ENCODE results near the gene DAAM2. TPM values are rescaled to one million over a fixed set of nuclear protein-coding genes. Genes with fewer than 3 reads are reported as not detected.

Gene DAAM2
- polyA plus RNA-seq, 1 of the 3 experiments (the other 2 are of a cell fraction), result 0.20 TPM

GRCh38 chr6:39935241-39935640 is 143.1 kb downstream of the DAAM2 start:
- no peak overlapping the region for H3K9ac ChIP-seq
- no peak overlapping the region for H3K4me3 ChIP-seq (ENCODE audit: low read depth in 2 of 2, low read length in 1 of 2)
- peaks cover 0 to 9% of the 10 kb centered on the region in 2 experiments; a peak in 3 of 4 replicates for H3K4me1 ChIP-seq (ENCODE audit: control insufficient read depth in 1 of 2, insufficient read depth in 2 of 2, low read depth in 1 of 2, low read length in 1 of 2)
- no peaks in the 10 kb centered on the region for H3K27me3 ChIP-seq (ENCODE audit: insufficient read depth)
- H4K20me1 ChIP-seq (ENCODE audit: insufficient read depth), result no peaks in the 10 kb centered on the region
- no peak overlapping the region for H2AFZ ChIP-seq (ENCODE audit: low read depth)
- H3K9me2 ChIP-seq, result no peaks in the 10 kb centered on the region
- DNase-seq, result no peak
- no peak for TF ChIP-seq NFIC (IDR thresholded peaks at IDR 0.05; ENCODE audit: borderline replicate concordance)
- no peak for TF ChIP-seq NRF1 (IDR thresholded peaks at IDR 0.05; ENCODE audit: low read depth, low read length)
- no peak for TF ChIP-seq EP300 (IDR thresholded peaks at IDR 0.05; ENCODE audit: borderline replicate concordance in 1 of 2, low read depth in 1 of 2, low read length in 1 of 2)
- TF ChIP-seq RCOR1 (IDR thresholded peaks at IDR 0.05; ENCODE audit: low read length), result no peak
- no peak for TF ChIP-seq EZH2phosphoT487 (IDR thresholded peaks at IDR 0.05; ENCODE audit: borderline replicate concordance, low read depth)
- no peak overlapping the region for H3K27ac ChIP-seq (ENCODE audit: low read depth in 2 of 2, low read length in 1 of 2)
- H3K4me2 ChIP-seq, result no peak overlapping the region
- POLR2A ChIA-PET, result interaction anchor here (2.2 kb wide), 1 partner anchor 12 kb away, joined by 8 read pairs; no protein-coding TSS in a partner anchor
- no peaks in the 10 kb centered on the region for H3K36me3 ChIP-seq (replicated peaks in 1 of 2; ENCODE audit: control insufficient read depth in 1 of 2, insufficient read depth in 2 of 2, low read length in 1 of 2)
- H3F3A ChIP-seq (replicated peaks; ENCODE audit: insufficient read depth), result no peaks in the 10 kb centered on the region
- CTCF ChIA-PET, result no interaction called here
- WGBS (ENCODE audit: low lambda C conversion rate), result 64% methylated on average over 2 of the region's 2 CpGs
- peaks cover 6% of the 10 kb centered on the region; the same call in 1 of the 2 replicates for H3K79me2 ChIP-seq (ENCODE audit: insufficient read depth)
- no peaks in the 10 kb centered on the region for H3K9me3 ChIP-seq

GRCh38 chr6:39936857-39937256 is 144.7 kb downstream of the DAAM2 start:
- TF ChIP-seq MAX (IDR thresholded peaks at IDR 0.05; ENCODE audit: low read depth) (no peak), RXRA (IDR thresholded peaks at IDR 0.05; ENCODE audit: borderline replicate concordance, low read depth) (no peak), TEAD4 (IDR thresholded peaks at IDR 0.05; ENCODE audit: borderline replicate concordance, insufficient read depth) (no peak), TCF12 (IDR thresholded peaks at IDR 0.05) (no peak), MXI1 (IDR thresholded peaks at IDR 0.05; ENCODE audit: low read depth, low read length) (no peak)
- no peaks in the 10 kb centered on the region for H3F3A ChIP-seq (replicated peaks; ENCODE audit: insufficient read depth)
- H3K36me3 ChIP-seq (replicated peaks in 1 of 2; ENCODE audit: control insufficient read depth in 1 of 2, insufficient read depth in 2 of 2, low read length in 1 of 2), result no peaks in the 10 kb centered on the region
- no peaks in the 10 kb centered on the region for H3K9me2 ChIP-seq
- WGBS (ENCODE audit: low lambda C conversion rate), result 83% methylated on average over 1 of the region's 1 CpG
- no peak overlapping the region for H3K27ac ChIP-seq (ENCODE audit: low read depth in 2 of 2, low read length in 1 of 2)
- H3K9ac ChIP-seq, result no peak overlapping the region
- no peaks in the 10 kb centered on the region for H3K27me3 ChIP-seq (ENCODE audit: insufficient read depth)
- DNase-seq, result no peak
- peaks cover 6% of the 10 kb centered on the region; the same call in 1 of the 2 replicates for H3K79me2 ChIP-seq (ENCODE audit: insufficient read depth)
- ChIA-PET POLR2A (no interaction called here), CTCF (interaction anchor here (1.3 kb wide), 1 partner anchor 12 kb away, joined by 3 read pairs; no protein-coding TSS in a partner anchor)
- no peaks in the 10 kb centered on the region for H4K20me1 ChIP-seq (ENCODE audit: insufficient read depth)
- H2AFZ ChIP-seq (ENCODE audit: low read depth), result no peak overlapping the region
- no peak overlapping the region for H3K4me3 ChIP-seq (ENCODE audit: low read depth in 2 of 2, low read length in 1 of 2)
- peaks cover 0 to 9% of the 10 kb centered on the region in 2 experiments; a peak in 3 of 4 replicates for H3K4me1 ChIP-seq (ENCODE audit: control insufficient read depth in 1 of 2, insufficient read depth in 2 of 2, low read depth in 1 of 2, low read length in 1 of 2)
- H3K9me3 ChIP-seq, result no peaks in the 10 kb centered on the region
- no peak overlapping the region for H3K4me2 ChIP-seq

GRCh38 chr6:39937686-39938333 is 145.6 kb downstream of the DAAM2 start:
- H3K36me3 ChIP-seq (replicated peaks in 1 of 2; ENCODE audit: control insufficient read depth in 1 of 2, insufficient read depth in 2 of 2, low read length in 1 of 2), result no peaks in the 10 kb centered on the region
- TF ChIP-seq SMC3 (IDR thresholded peaks at IDR 0.05; ENCODE audit: low read depth, low read length) (no peak), JUND (IDR thresholded peaks at IDR 0.05) (no peak), IRF3 (IDR thresholded peaks at IDR 0.05; ENCODE audit: low read depth, low read length) (no peak), RXRA (IDR thresholded peaks at IDR 0.05; ENCODE audit: borderline replicate concordance, low read depth) (no peak), GATA2 (CRISPR knock-in tag; IDR thresholded peaks at IDR 0.05) (no peak), USF1 (IDR thresholded peaks at IDR 0.05; ENCODE audit: borderline replicate concordance, low read depth) (no peak)
- no peak for DNase-seq
- no peak overlapping the region for H3K27ac ChIP-seq (ENCODE audit: low read depth in 2 of 2, low read length in 1 of 2)
- no peak overlapping the region for H2AFZ ChIP-seq (ENCODE audit: low read depth)
- H3K4me3 ChIP-seq (ENCODE audit: low read depth in 2 of 2, low read length in 1 of 2), result no peak overlapping the region
- H3K9me2 ChIP-seq, result no peaks in the 10 kb centered on the region
- 26% methylated on average over 3 of the region's 3 CpGs for WGBS (ENCODE audit: low lambda C conversion rate)
- no peaks in the 10 kb centered on the region for H3K9me3 ChIP-seq
- H3K4me1 ChIP-seq (ENCODE audit: control insufficient read depth in 1 of 2, insufficient read depth in 2 of 2, low read depth in 1 of 2, low read length in 1 of 2), result peaks cover 0 to 9% of the 10 kb centered on the region in 2 experiments; a peak in 3 of 4 replicates
- no peak overlapping the region for H3K9ac ChIP-seq
- H4K20me1 ChIP-seq (ENCODE audit: insufficient read depth), result no peaks in the 10 kb centered on the region
- H3K79me2 ChIP-seq (ENCODE audit: insufficient read depth), result peaks cover 6% of the 10 kb centered on the region; the same call in 1 of the 2 replicates
- no peaks in the 10 kb centered on the region for H3F3A ChIP-seq (replicated peaks; ENCODE audit: insufficient read depth)
- ChIA-PET POLR2A (no interaction called here), CTCF (interaction anchor here (1.3 kb wide), 1 partner anchor 11 kb away, joined by 3 read pairs; no protein-coding TSS in a partner anchor)
- H3K27me3 ChIP-seq (ENCODE audit: insufficient read depth), result no peaks in the 10 kb centered on the region
- no peak overlapping the region for H3K4me2 ChIP-seq
